OCI-LY1 (cell line): ENCODE measurements around the gene WDR35.

ENCODE experiments used
- EZH2 ChIP-seq: fragments of 200-600 bp; sonication (generic), shearing (Covaris generic); IDR thresholded peaks from 2 replicates; pipeline ENCODE4 v1.8.0; 2017; ENCODE audit warnings: borderline replicate concordance, mixed run types, mild to moderate bottlenecking, antibody characterized with exemption, low read length, moderate library complexity, mixed read lengths
- TF ChIP-seq, protein P1 (sequence below): fragments of 200-600 bp; sonication (generic), shearing (Covaris generic); IDR thresholded peaks from 2 replicates; pipeline ENCODE4 v1.5.1; 2017; ENCODE audit warnings: mild to moderate bottlenecking, antibody characterized with exemption, low read length, moderate library complexity, mixed read lengths

DNA sequence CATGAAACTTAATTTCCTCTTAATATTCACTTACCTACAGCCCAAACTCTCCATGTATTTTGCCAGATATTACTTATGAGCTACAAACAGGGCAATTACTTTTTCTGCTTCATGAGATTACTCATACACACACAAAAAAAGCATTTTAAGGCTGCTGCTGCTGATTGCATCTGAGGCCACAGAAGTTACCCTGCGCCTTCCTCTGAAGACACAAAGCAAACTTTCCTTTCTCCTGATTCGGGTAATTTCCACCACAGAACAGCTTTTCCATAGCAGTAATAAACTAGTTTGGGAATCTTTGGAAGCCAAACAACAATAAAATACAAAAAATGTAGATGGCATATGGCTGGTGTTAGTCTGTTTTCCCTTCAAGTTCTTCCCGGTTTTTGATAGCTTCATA is 94.4 kb downstream of the WDR35 start:
- TF ChIP-seq, protein P1, sequence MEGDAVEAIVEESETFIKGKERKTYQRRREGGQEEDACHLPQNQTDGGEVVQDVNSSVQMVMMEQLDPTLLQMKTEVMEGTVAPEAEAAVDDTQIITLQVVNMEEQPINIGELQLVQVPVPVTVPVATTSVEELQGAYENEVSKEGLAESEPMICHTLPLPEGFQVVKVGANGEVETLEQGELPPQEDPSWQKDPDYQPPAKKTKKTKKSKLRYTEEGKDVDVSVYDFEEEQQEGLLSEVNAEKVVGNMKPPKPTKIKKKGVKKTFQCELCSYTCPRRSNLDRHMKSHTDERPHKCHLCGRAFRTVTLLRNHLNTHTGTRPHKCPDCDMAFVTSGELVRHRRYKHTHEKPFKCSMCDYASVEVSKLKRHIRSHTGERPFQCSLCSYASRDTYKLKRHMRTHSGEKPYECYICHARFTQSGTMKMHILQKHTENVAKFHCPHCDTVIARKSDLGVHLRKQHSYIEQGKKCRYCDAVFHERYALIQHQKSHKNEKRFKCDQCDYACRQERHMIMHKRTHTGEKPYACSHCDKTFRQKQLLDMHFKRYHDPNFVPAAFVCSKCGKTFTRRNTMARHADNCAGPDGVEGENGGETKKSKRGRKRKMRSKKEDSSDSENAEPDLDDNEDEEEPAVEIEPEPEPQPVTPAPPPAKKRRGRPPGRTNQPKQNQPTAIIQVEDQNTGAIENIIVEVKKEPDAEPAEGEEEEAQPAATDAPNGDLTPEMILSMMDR = no peak
- TF ChIP-seq EZH2 = no peak
